ENCODE data around the gene NUP188.
A peak's percentile ranks its signal among the peaks of the same experiment; 100 is the strongest.

Gene NUP188

GRCh38 chr9:129023036-129023907 lies 75.8 kb downstream of the NUP188 start:
- Mint-ChIP-seq H3K9me3 (no peaks in the 10 kb centered on the region), H3K4me3 (peak overlapping the region in 1 of 3 experiments; percentile 14), H3K27ac (peak overlapping the region; percentile 27 to 89 (median 80)), H3K27me3 (ENCODE audit: low read depth) (peaks cover 4% of the 10 kb centered on the region), H3K4me1 (peaks cover 47% of the 10 kb centered on the region), H3K36me3 (ENCODE audit: low read depth) (peaks cover 8% of the 10 kb centered on the region)
- TF ChIP-seq, protein P1, sequence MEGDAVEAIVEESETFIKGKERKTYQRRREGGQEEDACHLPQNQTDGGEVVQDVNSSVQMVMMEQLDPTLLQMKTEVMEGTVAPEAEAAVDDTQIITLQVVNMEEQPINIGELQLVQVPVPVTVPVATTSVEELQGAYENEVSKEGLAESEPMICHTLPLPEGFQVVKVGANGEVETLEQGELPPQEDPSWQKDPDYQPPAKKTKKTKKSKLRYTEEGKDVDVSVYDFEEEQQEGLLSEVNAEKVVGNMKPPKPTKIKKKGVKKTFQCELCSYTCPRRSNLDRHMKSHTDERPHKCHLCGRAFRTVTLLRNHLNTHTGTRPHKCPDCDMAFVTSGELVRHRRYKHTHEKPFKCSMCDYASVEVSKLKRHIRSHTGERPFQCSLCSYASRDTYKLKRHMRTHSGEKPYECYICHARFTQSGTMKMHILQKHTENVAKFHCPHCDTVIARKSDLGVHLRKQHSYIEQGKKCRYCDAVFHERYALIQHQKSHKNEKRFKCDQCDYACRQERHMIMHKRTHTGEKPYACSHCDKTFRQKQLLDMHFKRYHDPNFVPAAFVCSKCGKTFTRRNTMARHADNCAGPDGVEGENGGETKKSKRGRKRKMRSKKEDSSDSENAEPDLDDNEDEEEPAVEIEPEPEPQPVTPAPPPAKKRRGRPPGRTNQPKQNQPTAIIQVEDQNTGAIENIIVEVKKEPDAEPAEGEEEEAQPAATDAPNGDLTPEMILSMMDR (IDR thresholded peaks at IDR 0.05; ENCODE audit: unreplicated experiment in 3 of 3), result no peak

- peaks cover 47% of the 10 kb centered on the region for H3K4me1 Mint-ChIP-seq
- TF ChIP-seq, protein P1 (IDR thresholded peaks at IDR 0.05; ENCODE audit: unreplicated experiment in 3 of 3), result no peak
- H3K36me3 Mint-ChIP-seq (ENCODE audit: low read depth), result peaks cover 6% of the 10 kb centered on the region
- H3K27ac Mint-ChIP-seq, result peak overlapping the region; percentile 27 to 89 (median 80)
- H3K27me3 Mint-ChIP-seq (ENCODE audit: low read depth), result peaks cover 4% of the 10 kb centered on the region
- peak overlapping the region in 2 of 3 experiments; percentile 4 to 14 for H3K4me3 Mint-ChIP-seq
- no peaks in the 10 kb centered on the region for H3K9me3 Mint-ChIP-seq
These were observed 76.4 kb downstream of the NUP188 start for GRCh38 chr9:129023908-129024233.

DNA sequence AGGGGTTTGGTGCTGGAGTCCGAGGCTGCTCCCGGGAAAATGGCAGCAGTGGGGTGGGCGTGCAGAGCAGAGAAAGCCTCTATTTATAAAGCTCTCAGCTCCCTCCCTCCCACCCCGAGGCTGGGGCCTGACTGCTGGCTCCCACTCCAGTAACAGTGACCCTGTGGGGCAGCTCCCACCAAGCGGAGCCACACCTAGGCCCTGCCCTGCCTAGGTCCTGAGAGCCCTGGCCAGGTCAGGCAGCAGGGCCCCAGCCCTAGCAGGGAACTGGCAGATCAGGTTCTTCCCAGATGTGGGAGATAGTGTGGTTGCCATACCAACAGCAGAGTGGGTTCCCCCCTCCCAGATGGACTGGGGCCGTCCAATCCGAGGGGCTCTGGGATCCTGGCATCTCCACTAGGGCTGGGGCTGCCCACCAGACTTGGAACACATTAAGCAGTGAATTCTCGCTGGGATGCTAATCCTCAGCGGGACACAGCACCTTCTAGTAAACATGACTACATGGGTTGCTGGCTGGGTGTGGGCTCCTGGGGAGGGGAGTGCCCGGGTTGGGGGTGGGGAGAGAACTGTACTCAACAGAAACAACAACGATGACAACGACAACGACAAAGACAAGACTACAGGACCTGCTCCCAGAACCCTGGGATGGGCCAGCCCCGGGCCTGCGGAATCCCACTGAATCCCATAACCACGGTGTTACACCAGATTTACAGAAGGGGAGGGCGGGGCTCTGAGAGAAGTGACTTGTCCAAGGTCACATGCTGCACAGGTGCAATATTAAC lies 79.1 kb downstream of the NUP188 start:
- peak overlapping the region; percentile 53 to 90 (median 60) for H3K27ac Mint-ChIP-seq
- peak overlapping the region; percentile 83 to 90 (median 89) for H3K4me3 Mint-ChIP-seq
- TF ChIP-seq, protein P1 (IDR thresholded peaks at IDR 0.05; ENCODE audit: unreplicated experiment in 3 of 3), result no peak
- H3K36me3 Mint-ChIP-seq (ENCODE audit: low read depth), result peaks cover 4% of the 10 kb centered on the region
- H3K4me1 Mint-ChIP-seq, result peaks cover 50% of the 10 kb centered on the region
- peaks cover 4% of the 10 kb centered on the region for H3K27me3 Mint-ChIP-seq (ENCODE audit: low read depth)
- no peaks in the 10 kb centered on the region for H3K9me3 Mint-ChIP-seq

DNA sequence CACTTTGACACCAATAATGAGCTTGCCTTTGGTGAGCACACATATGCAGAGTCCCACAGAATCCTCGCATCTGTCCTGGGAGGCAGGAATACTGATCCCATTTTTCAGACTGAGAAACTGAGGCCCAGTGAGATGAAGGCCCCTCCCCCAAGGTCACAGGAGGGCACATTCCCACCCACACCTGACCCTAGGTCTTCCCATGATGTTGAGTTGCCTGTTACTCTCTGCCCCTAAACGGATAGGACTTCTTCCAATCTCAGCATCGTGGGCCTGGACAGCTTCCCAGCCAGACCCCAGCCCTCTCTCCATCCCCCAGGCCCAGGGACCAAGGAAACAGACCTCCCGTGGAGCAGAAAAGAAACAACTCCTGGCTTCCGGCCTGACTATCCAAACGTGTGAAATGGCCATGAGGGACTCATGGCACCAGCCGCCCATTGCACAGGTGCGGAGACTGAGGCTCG lies 79.8 kb downstream of the NUP188 start:
- peak overlapping the region; percentile 83 to 90 (median 89) for H3K4me3 Mint-ChIP-seq
- no peaks in the 10 kb centered on the region for H3K9me3 Mint-ChIP-seq
- no peaks in the 10 kb centered on the region for H3K36me3 Mint-ChIP-seq (ENCODE audit: low read depth)
- peak overlapping the region; percentile 51 to 90 (median 72) for H3K27ac Mint-ChIP-seq
- H3K4me1 Mint-ChIP-seq, result peaks cover 45% of the 10 kb centered on the region
- H3K27me3 Mint-ChIP-seq (ENCODE audit: low read depth), result peaks cover 4% of the 10 kb centered on the region
- TF ChIP-seq, protein P1 (IDR thresholded peaks at IDR 0.05; ENCODE audit: unreplicated experiment in 3 of 3), result no peak

GRCh38 chr9:129027685-129028191 lies 80.2 kb downstream of the NUP188 start:
- TF ChIP-seq, protein P1 (IDR thresholded peaks at IDR 0.05; ENCODE audit: unreplicated experiment in 3 of 3), result no peak
- peak overlapping the region; percentile 51 to 90 (median 72) for H3K27ac Mint-ChIP-seq
- peak overlapping the region; percentile 83 to 90 (median 89) for H3K4me3 Mint-ChIP-seq
- no peaks in the 10 kb centered on the region for H3K36me3 Mint-ChIP-seq (ENCODE audit: low read depth)
- H3K27me3 Mint-ChIP-seq (ENCODE audit: low read depth), result peaks cover 4% of the 10 kb centered on the region
- H3K4me1 Mint-ChIP-seq, result peaks cover 40% of the 10 kb centered on the region
- H3K9me3 Mint-ChIP-seq, result no peaks in the 10 kb centered on the region

Measured in nephron (organoid).